ENCODE data around the gene NFIB.

NFIB gene

DNA sequence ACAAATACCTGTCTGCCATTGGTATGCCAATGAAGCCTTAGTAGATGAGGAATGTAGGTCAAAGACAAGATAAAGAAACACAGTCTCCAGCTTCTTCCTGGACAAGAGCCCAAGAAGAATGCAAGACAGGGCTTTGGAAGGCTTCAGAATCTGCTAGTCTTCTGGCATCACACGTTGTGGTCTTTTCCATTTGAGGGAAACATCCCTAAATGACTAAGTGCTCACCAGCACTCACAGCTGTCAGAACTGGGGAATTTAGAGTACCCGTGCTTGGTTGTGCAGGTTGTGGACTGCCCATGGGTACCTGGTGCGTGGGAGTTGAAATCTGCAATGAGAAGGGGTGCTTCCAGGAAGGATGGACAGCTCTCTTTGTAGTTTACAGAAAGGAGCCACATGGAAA lies 27.1 kb upstream of the NFIB start:
- DNase-seq (ENCODE audit: insufficient read length, low spot score) (no peak), FAIRE-seq (no peak)
- no peak for TF ChIP-seq CTCF (IDR thresholded peaks at IDR 0.05; ENCODE audit: insufficient read depth, missing control alignments)

DNA sequence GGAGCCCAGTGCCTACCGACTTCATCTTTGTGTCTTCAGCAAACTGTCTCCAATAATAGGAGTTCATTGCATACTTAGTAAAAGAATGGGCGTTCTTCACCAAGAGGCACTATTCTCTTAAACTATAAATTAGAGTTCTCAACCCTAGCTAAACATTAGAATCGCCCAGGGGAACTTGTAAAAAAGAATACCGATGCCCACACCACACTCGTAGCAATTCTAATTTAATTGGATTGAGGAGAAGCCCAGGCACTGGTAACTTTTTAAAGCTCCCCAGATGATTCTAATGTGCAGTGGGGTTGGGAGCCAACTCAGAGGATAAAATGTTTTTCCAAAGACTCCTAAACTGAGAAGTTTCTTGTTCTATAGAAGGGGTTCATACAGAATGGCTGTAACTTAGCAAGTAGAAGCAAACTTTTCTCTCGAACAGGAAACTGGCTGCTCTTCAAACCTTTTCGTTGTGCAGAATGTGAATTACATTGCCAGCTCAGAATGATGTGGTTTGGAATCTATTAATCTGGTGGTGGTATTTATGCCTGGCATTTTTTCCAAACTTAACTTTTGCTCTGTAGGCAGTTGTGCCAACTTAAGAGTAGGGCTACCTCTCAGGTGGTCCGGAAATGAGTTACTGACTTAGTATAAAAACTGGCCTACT lies 26.4 kb upstream of the NFIB start:
- no peak for FAIRE-seq
- no peak for DNase-seq (ENCODE audit: insufficient read length, low spot score)
- no peak for TF ChIP-seq CTCF (IDR thresholded peaks at IDR 0.05; ENCODE audit: insufficient read depth, missing control alignments)

DNA sequence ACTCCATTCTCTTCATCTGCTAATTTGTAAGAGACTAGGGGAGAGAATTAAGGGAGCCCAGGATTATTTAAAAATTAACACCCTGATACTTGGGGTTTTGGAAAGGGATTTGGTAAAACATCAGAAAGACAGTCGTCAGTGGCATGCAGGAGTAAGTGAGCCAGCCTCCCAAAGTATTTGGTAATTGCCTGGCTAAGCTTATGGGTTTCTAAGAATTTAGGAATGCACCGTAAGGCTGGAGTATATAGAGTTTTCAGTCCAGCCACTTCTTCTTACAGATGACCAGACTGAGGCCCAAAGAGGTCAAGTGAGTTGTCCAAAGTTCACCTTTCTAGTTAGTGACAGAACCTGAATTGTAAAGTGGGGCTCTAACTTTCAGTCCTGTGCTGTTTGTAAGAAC lies 25.8 kb upstream of the NFIB start:
- FAIRE-seq (no peak), DNase-seq (ENCODE audit: insufficient read length, low spot score) (no peak)
- no peak for TF ChIP-seq CTCF (IDR thresholded peaks at IDR 0.05; ENCODE audit: insufficient read depth, missing control alignments)

DNA sequence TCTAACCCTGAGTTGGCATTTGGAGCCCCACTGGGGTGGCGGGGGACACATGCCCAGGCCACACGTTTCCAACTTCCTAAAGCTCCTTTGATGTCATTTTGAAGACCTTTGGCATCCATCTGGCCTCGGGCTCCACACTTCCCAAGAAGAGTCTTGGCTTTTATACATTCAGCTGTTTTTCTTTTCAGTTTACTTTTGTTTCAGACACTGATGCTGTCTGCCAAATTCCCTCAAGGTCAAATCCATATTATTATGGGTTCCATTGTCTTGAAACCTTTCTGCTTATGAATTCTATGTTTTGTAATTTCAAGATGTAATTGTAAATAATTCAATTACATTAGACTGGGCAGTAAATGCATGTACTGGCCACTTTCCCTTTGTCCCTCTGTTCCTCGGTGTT lies 23.7 kb upstream of the NFIB start:
- DNase-seq (ENCODE audit: insufficient read length, low spot score) (no peak), FAIRE-seq (no peak)

GRCh38 chr9:14336244-14336643 lies 22.3 kb upstream of the NFIB start:
- FAIRE-seq, result no peak
- DNase-seq (ENCODE audit: insufficient read length, low spot score), result no peak
- TF ChIP-seq CTCF (IDR thresholded peaks at IDR 0.05; ENCODE audit: insufficient read depth, missing control alignments), result no peak

More for the DNA sequence above, 23.7 kb upstream of the NFIB start:
- TF ChIP-seq CTCF (IDR thresholded peaks at IDR 0.05; ENCODE audit: insufficient read depth, missing control alignments), result no peak

DNA sequence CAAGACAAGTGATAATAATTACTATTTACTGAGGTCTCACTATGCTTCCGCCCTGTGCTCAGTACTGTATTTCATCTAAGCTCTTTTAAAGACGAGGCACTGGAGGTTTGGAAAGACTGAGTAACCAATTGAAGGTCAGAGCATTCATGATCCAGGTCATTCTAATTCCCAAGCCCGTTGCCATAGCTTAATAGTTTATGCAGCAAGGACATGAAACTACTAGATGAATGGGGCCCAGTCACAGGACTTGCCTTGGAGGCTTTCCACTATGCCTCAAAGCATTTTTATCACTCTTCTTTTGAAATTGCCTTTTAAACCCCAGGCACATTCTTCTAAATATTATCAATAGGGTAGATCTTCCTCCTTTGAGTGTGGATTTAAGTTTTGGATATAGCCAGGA lies 17.2 kb upstream of the NFIB start:
- TF ChIP-seq CTCF (IDR thresholded peaks at IDR 0.05; ENCODE audit: insufficient read depth, missing control alignments), result no peak
- FAIRE-seq (no peak), DNase-seq (ENCODE audit: insufficient read length, low spot score) (no peak)

DNA sequence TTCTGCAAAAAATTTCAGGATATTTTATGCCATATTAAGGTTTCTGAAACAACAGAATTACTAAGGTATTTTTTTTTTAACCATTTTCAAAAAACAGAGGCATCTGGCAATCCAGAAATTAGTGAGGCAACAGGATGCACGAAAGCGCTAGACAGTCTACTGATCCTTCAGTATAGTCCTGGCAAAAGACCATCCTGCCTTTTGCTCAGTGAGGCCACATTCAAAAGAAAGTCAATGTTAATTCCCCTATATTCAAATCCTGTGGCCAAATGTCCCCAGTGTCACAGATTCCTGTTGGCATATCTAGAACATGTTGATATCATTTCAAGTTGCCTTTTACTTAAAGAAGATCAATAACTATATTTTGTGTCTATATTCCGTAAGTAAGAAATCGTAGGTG lies 13.1 kb upstream of the NFIB start:
- DNase-seq (ENCODE audit: insufficient read length, low spot score) (no peak), FAIRE-seq (no peak)
- TF ChIP-seq CTCF (IDR thresholded peaks at IDR 0.05; ENCODE audit: insufficient read depth, missing control alignments), result no peak

Data from D721Med (cell line).